H4 (cell line): ENCODE results near the gene GPX4. TPM values are rescaled to one million over a fixed set of nuclear protein-coding genes. Genes with fewer than 3 reads are reported as not detected.
"Not testable (repeated sequence)": the region's sequence is repeated elsewhere in the genome, so short reads cannot be mapped to it uniquely, and the experiment has no call there.

Experiments used
- DNase-seq: peaks from one replicate; pipeline ENCODE4 v3.0.0-alpha.2; 2015; ENCODE audit warnings: low spot score
- total RNA-seq: library from RNA; depleted of rRNA; stranded (reverse); fragments of >200 nt; shearing (Covaris generic); gene quantifications from 2 replicates; pipeline ENCODE4 v1.2.3, GENCODE V29; 2014

The GPX4 gene
- total RNA-seq, 1 experiment from 2014 or later, result 470 TPM

- no peak for DNase-seq
These were observed 10.2 kb downstream of the GPX4 start for GRCh38 chr19:1113986-1114483.

- not testable (repeated sequence) for DNase-seq
These were observed 10.9 kb downstream of the GPX4 start for GRCh38 chr19:1114728-1115127.

- DNase-seq, result no peak
These were observed 12.0 kb downstream of the GPX4 start for GRCh38 chr19:1115646-1116420.

GRCh38 chr19:1116726-1117581 is 13.2 kb downstream of the GPX4 start:
- DNase-seq, result no peak

GRCh38 chr19:1117654-1118053 is 13.9 kb downstream of the GPX4 start:
- no peak for DNase-seq

- no peak for DNase-seq
These were observed 15.2 kb downstream of the GPX4 start for GRCh38 chr19:1118999-1119398.

GRCh38 chr19:1119475-1120217 is 15.9 kb downstream of the GPX4 start:
- no peak for DNase-seq

GRCh38 chr19:1121395-1121794 is 17.6 kb downstream of the GPX4 start:
- DNase-seq, result no peak

GRCh38 chr19:1122021-1122971 is 18.5 kb downstream of the GPX4 start:
- no peak for DNase-seq

- no peak for DNase-seq
These were observed 19.2 kb downstream of the GPX4 start for GRCh38 chr19:1122972-1123363.

GRCh38 chr19:1123381-1123780 is 19.6 kb downstream of the GPX4 start:
- no peak for DNase-seq

- no peak for DNase-seq
These were observed 20.3 kb downstream of the GPX4 start for GRCh38 chr19:1123885-1124677.

GRCh38 chr19:1125601-1126467 is 22.0 kb downstream of the GPX4 start:
- DNase-seq, result no peak

GRCh38 chr19:1126984-1127760 is 23.4 kb downstream of the GPX4 start:
- no peak for DNase-seq

GRCh38 chr19:1128106-1128505 is 24.3 kb downstream of the GPX4 start:
- DNase-seq, result no peak

GRCh38 chr19:1129084-1129483 is 25.3 kb downstream of the GPX4 start:
- not testable (repeated sequence) for DNase-seq

- DNase-seq, result no peak
These were observed 25.7 kb downstream of the GPX4 start for GRCh38 chr19:1129535-1129934.
